ENCODE measurements around the gene ZBTB39. TPM values are rescaled to one million over a fixed set of nuclear protein-coding genes. Genes with fewer than 3 reads are reported as not detected.

Gene ZBTB39
- total and polyA plus RNA-seq, 2 experiments from 2014 or later, result 1.8 to 6.4 TPM

DNA sequence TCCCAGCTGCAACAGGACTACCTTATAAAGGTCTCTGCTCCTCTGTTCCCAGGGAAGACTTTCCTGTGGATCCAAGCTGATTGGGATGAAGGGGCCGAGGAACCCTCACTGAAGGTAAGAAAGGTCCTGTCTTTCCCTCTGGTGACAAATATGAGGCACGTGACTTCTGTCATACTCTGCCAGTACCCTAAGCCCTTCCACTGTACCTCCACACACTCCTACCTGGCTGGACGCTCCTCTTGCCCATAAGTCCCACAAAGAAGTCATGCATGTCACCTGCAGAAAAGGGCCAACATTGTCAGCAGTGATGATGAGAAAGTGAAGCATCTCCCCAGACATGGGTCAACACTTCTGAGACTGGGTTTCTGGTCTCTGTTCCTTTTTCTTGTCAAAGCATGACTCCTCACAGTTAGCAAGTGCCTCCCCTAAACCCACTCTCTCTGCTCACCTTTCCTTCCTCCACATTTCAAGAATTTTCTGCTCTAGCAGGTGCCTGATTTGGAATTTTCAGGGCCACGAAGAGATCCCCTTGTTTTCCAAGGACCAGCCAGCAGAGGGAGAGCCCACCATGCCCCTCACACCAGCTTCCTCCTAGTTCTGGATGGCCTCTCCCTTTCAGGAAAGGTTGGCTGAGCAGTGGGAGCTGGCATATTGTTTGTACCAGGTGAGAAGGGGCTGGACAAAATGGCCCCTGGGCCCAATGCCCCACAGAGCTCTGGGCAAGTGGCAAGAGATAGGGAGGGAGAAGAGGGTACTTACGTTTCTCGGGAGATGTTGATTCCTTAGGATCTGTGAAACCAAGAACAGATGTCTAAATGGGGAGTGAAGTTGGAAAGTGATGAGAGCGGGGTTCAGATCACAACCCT, 6.5 kb upstream of the ZBTB39 start:
- H3K27me3 ChIP-seq, result no peaks in the 10 kb centered on the region
- H3K9me3 ChIP-seq (ENCODE audit: low read depth), result no peaks in the 10 kb centered on the region
- no peaks in the 10 kb centered on the region for H3K36me3 ChIP-seq (replicated peaks; ENCODE audit: insufficient read depth, low read depth)
- H3K4me2 ChIP-seq, result no peak overlapping the region
- H3K27ac ChIP-seq, result no peak overlapping the region
- peaks cover 7% of the 10 kb centered on the region for H3K4me1 ChIP-seq (ENCODE audit: insufficient read depth)
- H4K20me1 ChIP-seq (ENCODE audit: insufficient read depth, poor library complexity, severe bottlenecking), result no peaks in the 10 kb centered on the region
- TF ChIP-seq EZH2 (IDR thresholded peaks at IDR 0.05; ENCODE audit: borderline replicate concordance), result no peak
- TF ChIP-seq, protein P1, sequence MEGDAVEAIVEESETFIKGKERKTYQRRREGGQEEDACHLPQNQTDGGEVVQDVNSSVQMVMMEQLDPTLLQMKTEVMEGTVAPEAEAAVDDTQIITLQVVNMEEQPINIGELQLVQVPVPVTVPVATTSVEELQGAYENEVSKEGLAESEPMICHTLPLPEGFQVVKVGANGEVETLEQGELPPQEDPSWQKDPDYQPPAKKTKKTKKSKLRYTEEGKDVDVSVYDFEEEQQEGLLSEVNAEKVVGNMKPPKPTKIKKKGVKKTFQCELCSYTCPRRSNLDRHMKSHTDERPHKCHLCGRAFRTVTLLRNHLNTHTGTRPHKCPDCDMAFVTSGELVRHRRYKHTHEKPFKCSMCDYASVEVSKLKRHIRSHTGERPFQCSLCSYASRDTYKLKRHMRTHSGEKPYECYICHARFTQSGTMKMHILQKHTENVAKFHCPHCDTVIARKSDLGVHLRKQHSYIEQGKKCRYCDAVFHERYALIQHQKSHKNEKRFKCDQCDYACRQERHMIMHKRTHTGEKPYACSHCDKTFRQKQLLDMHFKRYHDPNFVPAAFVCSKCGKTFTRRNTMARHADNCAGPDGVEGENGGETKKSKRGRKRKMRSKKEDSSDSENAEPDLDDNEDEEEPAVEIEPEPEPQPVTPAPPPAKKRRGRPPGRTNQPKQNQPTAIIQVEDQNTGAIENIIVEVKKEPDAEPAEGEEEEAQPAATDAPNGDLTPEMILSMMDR (IDR thresholded peaks at IDR 0.05; ENCODE audit: poor library complexity), result no peak
- no peak for TF ChIP-seq EZH2phosphoT487 (IDR thresholded peaks at IDR 0.05; ENCODE audit: low read depth, severe bottlenecking, unreplicated experiment)
- no peak overlapping the region for H3K4me3 ChIP-seq
- H3K79me2 ChIP-seq, result no peaks in the 10 kb centered on the region
- no peaks in the 10 kb centered on the region for H3K9me2 ChIP-seq (replicated peaks; ENCODE audit: insufficient read depth)
- 88% methylated on average over 7 of the region's 7 CpGs for WGBS (ENCODE audit: low lambda C conversion rate, missing lambda C conversion rate)
- no peak overlapping the region for H2AFZ ChIP-seq
- no peak for DNase-seq (ENCODE audit: low spot score)

DNA sequence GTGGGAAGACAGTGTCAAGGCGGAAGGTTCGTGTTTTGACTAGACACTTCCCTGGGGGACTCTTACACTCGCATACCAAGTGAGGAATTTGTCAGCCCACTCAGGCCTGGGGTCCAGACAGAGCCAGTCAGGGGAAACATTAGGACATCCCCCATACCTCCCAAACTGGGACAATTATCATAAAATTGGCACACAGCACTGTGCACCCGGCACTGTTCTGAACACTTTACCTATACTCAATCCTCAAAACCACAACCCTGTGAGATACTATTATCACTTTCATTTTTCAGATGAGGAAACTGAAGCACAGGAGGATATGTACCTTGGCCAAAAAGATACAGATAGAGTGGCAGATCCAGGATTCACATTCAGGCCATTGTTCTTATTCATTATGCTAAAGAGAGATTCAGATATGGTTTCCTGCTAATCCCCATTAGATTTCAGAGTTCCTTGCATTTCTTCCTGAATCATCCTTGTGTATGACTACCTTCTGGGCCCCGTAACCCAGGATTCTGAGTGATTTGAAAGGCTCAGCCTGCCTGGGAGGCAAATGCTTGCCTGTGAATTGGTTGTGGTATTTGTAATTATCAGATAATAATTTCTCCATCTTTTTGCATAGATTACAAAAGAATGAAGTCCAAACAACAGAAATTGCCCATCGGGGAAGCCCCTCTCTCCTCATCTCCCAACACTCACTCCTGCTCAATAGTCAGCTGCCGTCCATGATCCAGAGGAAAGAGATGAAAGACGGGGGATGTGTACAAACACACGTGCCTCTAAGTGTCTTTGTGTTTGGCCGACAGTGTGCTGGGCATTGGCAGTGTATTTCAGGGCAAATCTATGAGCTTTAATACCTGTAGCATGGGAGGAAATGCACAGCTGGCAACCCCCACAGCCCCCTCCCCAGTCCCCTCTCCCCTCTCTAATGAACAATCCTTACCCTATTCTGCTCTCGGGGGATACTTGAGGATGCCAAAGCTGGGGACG, 5.4 kb upstream of the ZBTB39 start:
- H3K36me3 ChIP-seq (replicated peaks; ENCODE audit: insufficient read depth, low read depth), result no peaks in the 10 kb centered on the region
- no peaks in the 10 kb centered on the region for H3K79me2 ChIP-seq
- no peaks in the 10 kb centered on the region for H3K9me2 ChIP-seq (replicated peaks; ENCODE audit: insufficient read depth)
- H3K27ac ChIP-seq, result no peak overlapping the region
- TF ChIP-seq EZH2phosphoT487 (IDR thresholded peaks at IDR 0.05; ENCODE audit: low read depth, severe bottlenecking, unreplicated experiment) (no peak), EZH2 (IDR thresholded peaks at IDR 0.05; ENCODE audit: borderline replicate concordance) (no peak)
- TF ChIP-seq, protein P1 (IDR thresholded peaks at IDR 0.05; ENCODE audit: poor library complexity), result no peak
- H3K4me3 ChIP-seq, result no peak overlapping the region
- no peak overlapping the region for H3K4me2 ChIP-seq
- no peak for DNase-seq (ENCODE audit: low spot score)
- no peaks in the 10 kb centered on the region for H3K27me3 ChIP-seq
- H3K4me1 ChIP-seq (ENCODE audit: insufficient read depth), result peaks cover 7% of the 10 kb centered on the region
- no peak overlapping the region for H2AFZ ChIP-seq
- no peaks in the 10 kb centered on the region for H4K20me1 ChIP-seq (ENCODE audit: insufficient read depth, poor library complexity, severe bottlenecking)
- no peaks in the 10 kb centered on the region for H3K9me3 ChIP-seq (ENCODE audit: low read depth)
- 68% methylated on average over 12 of the region's 12 CpGs for WGBS (ENCODE audit: low lambda C conversion rate, missing lambda C conversion rate)

DNA sequence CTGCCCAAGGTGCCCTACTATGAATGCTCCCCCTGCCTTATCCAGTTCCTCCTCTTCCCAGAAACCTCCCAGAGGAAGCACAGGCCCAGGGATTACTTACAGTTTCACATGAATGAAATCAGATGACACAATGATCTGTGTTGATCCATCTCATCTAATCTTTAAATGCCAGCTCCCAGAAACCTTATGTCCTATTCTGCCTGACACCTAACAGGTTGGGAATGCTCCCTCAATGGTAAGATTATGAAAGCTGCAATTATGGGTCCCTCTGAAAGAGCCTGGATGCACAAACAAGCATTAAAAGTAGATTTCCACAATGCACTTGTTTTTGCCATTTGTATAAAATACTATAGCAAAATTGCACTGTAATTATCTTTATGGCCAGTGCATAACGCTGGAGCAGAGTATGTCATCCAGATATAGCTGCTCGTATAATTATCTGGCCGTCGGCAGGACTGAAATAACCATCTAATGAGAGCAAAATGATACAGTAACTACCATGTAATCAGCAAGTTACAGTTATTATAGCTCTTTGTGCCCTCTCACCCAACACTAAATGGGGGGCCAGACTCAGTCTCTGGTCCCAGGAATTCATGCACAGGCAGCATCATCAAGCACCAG, 4.4 kb upstream of the ZBTB39 start:
- TF ChIP-seq EZH2phosphoT487 (IDR thresholded peaks at IDR 0.05; ENCODE audit: low read depth, severe bottlenecking, unreplicated experiment) (no peak), EZH2 (IDR thresholded peaks at IDR 0.05; ENCODE audit: borderline replicate concordance) (no peak)
- TF ChIP-seq, protein P1 (IDR thresholded peaks at IDR 0.05; ENCODE audit: poor library complexity), result no peak
- Histone ChIP-seq H3K27me3 (no peaks in the 10 kb centered on the region), H3K79me2 (peaks cover 3% of the 10 kb centered on the region), H2AFZ (no peak overlapping the region), H3K9me2 (replicated peaks; ENCODE audit: insufficient read depth) (no peaks in the 10 kb centered on the region), H3K36me3 (replicated peaks; ENCODE audit: insufficient read depth, low read depth) (no peaks in the 10 kb centered on the region), H3K4me3 (no peak overlapping the region), H3K9me3 (ENCODE audit: low read depth) (no peaks in the 10 kb centered on the region), H3K4me1 (ENCODE audit: insufficient read depth) (peaks cover 10% of the 10 kb centered on the region), H4K20me1 (ENCODE audit: insufficient read depth, poor library complexity, severe bottlenecking) (no peaks in the 10 kb centered on the region), H3K27ac (no peak overlapping the region), H3K4me2 (no peak overlapping the region)
- 71% methylated on average over 4 of the region's 4 CpGs for WGBS (ENCODE audit: low lambda C conversion rate, missing lambda C conversion rate)
- DNase-seq (ENCODE audit: low spot score), result no peak
